ENCODE measurements around the gene LGALS4.

DNA sequence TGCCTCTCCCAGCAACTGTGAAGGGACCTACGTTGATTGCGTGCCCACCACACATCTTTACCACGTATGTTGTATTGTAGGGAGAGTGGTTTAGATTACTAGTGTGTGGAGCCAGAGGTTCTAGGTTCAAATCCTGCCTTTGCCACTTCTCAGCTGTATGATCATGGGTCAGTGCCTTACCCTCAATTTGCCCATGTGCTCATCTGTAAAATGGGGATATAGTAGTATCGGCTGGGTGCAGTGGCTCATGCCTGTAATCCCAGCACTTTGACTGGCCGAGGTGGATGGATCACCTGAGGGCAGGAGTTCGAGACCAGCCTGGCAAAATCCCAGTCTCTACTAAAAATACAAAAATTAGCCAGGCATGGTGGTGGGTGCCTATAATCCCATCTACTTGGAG, 578 bp upstream of the LGALS4 start:
- TF ChIP-seq POLR2AphosphoS5 (IDR thresholded peaks at IDR 0.05; ENCODE audit: low read depth, low read length) = no peak
- no peak for TF ChIP-seq POLR2A (IDR thresholded peaks at IDR 0.05; ENCODE audit: low read depth, low read length)
- no peak for TF ChIP-seq TAF1 (IDR thresholded peaks at IDR 0.05; ENCODE audit: borderline replicate concordance, low read depth, low read length)
